HepG2 (cell line): Measurements from ENCODE around the gene CD164L2. TPM values are rescaled to one million over a fixed set of nuclear protein-coding genes. Genes with fewer than 3 reads are reported as not detected.

Experiments
- ATAC-seq: fragments of 200-7000 bp; cut with Tn5 transposase; 3 replicates; pipeline ENCODE4 v1.9.1; 2020; ENCODE audit warnings: mild to moderate bottlenecking, moderate library complexity
- BruUV-seq: library from RNA; stranded (reverse); fragments of 400-500 nt; replicated peaks from 2 replicates; lab custom pipeline; 2021; lab: Mats Ljungman, UMichigan
- CTCF ChIA-PET: fragments of 300-600 bp; formaldehyde crosslinking; extraction: SDS; loops from one replicate; lab custom pipeline; 2021; ENCODE audit warnings: low total read pairs, inconsistent platforms, low intra/inter-chr PET ratio; lab: Yijun Ruan, JAX
- POLR2A ChIA-PET: fragments of 350-600 bp; sonication (Branson Sonifier 250); formaldehyde crosslinking; loops from one replicate; lab custom pipeline; 2020; ENCODE audit warnings: antibody characterized with exemption, inconsistent platforms; lab: Yijun Ruan, JAX
- DNase-seq: peaks from one replicate; pipeline ENCODE4 v3.0.0-alpha.2; 2015; ENCODE audit warnings: low spot score
- FAIRE-seq: peaks from 3 replicates; lab custom pipeline; 2011; peaks lifted over from hg19 to GRCh38; lab: Jason Lieb, UNC
- H2AFZ ChIP-seq: one replicate; pipeline ENCODE4 v1.6.1; 2011; ENCODE audit warnings: low read length, inconsistent platforms
- H3K27ac ChIP-seq: fragments of 300-600 bp; 3 replicates; pipeline ENCODE4 v1.8.0; 2011; ENCODE audit warnings: mixed run types, mild to moderate bottlenecking, mixed read lengths, low read length, inconsistent platforms; ENCODE audit not compliant: insufficient read depth; ENCODE audit errors: extremely low read length
- H3K27me3 ChIP-seq, 2 experiments: fragments of 200-600 bp in 1 of 2; 2 replicates in 1 of 2; 3 replicates in 1 of 2; pipeline versions ENCODE4 v1.6.0 to v1.8.0; 2011; ENCODE audit warnings: low read length in 2 of 2, mild to moderate bottlenecking in 2 of 2, moderate library complexity in 2 of 2, inconsistent platforms in 1 of 2; ENCODE audit not compliant: insufficient read depth in 2 of 2, control insufficient read depth in 1 of 2
- H3K36me3 ChIP-seq, 2 experiments: fragments of 200-600 bp in 1 of 2; replicated peaks in 1 of 2; 2 replicates in 1 of 2; 3 replicates in 1 of 2; pipeline versions ENCODE4 v1.5.1 to v1.8.0; 2011; ENCODE audit warnings: low read length in 2 of 2, inconsistent platforms in 1 of 2; ENCODE audit not compliant: insufficient read depth in 2 of 2, control insufficient read depth in 1 of 2
- H3K4me1 ChIP-seq: 2 replicates; pipeline ENCODE4 v1.5.1; 2012; ENCODE audit warnings: low read length, inconsistent platforms; ENCODE audit not compliant: insufficient read depth
- H3K4me2 ChIP-seq: 2 replicates; pipeline ENCODE4 v1.6.0; 2011; ENCODE audit warnings: low read depth, low read length, inconsistent platforms
- H3K4me3 ChIP-seq, 3 experiments: fragments of 200-600 bp in 1 of 3; sonication (generic), shearing (Covaris generic) in 1 of 3; replicated peaks in 1 of 3; 2 replicates each; pipeline ENCODE4 v1.5.1; 2011 to 2016; ENCODE audit warnings: low read length in 3 of 3, inconsistent platforms in 2 of 3, low read depth in 2 of 3, mild to moderate bottlenecking in 2 of 3, control low read depth in 1 of 3, mixed read lengths in 1 of 3; ENCODE audit not compliant: insufficient read depth in 1 of 3
- H3K79me2 ChIP-seq: one replicate; pipeline ENCODE4 v1.6.1; 2011; ENCODE audit warnings: low read length, inconsistent platforms; ENCODE audit not compliant: insufficient read depth
- H3K9ac ChIP-seq: 2 replicates; pipeline ENCODE4 v1.6.0; 2011; ENCODE audit warnings: mild to moderate bottlenecking, low read depth, low read length, inconsistent platforms; ENCODE audit not compliant: insufficient read depth
- H3K9me3 ChIP-seq: 2 replicates; pipeline ENCODE4 v1.5.1; 2012; ENCODE audit warnings: mild to moderate bottlenecking, low read length
- H4K20me1 ChIP-seq: 2 replicates; pipeline ENCODE4 v1.6.0; 2011; ENCODE audit warnings: inconsistent platforms, mild to moderate bottlenecking, low read length, moderate library complexity; ENCODE audit not compliant: insufficient read depth
- ELK4 ChIP-seq: sonication (generic); formaldehyde crosslinking; IDR thresholded peaks from 2 replicates; pipeline ENCODE4 v1.9.0; 2021; ENCODE audit warnings: missing genetic modification reagents, borderline replicate concordance
- HIVEP1 ChIP-seq: sonication (generic); formaldehyde crosslinking; IDR thresholded peaks from 2 replicates; pipeline ENCODE4 v1.4.0; 2020; ENCODE audit warnings: mild to moderate bottlenecking, missing genetic modification reagents
- KDM6A ChIP-seq: IDR thresholded peaks from 2 replicates; pipeline ENCODE4 v1.6.1; 2016; ENCODE audit warnings: low read depth
- MYPOP ChIP-seq: sonication (generic); formaldehyde crosslinking; IDR thresholded peaks from 2 replicates; pipeline ENCODE4 v1.8.1; 2023; ENCODE audit warnings: mild to moderate bottlenecking, moderate library complexity, missing genetic modification reagents
- SIN3B ChIP-seq: fragments of 150-350 bp; IDR thresholded peaks from 2 replicates; pipeline ENCODE4 v1.6.1; 2014; ENCODE audit warnings: low read length
- SIX1 ChIP-seq: sonication (generic); formaldehyde crosslinking; IDR thresholded peaks from 2 replicates; pipeline ENCODE4 v1.4.0; 2020; ENCODE audit warnings: missing genetic modification reagents, borderline replicate concordance
- SMARCC2 ChIP-seq: fragments of 450-650 bp; IDR thresholded peaks from 2 replicates; pipeline ENCODE4 v1.6.1; 2017; ENCODE audit warnings: antibody characterized with exemption, mild to moderate bottlenecking
- SMYD3 ChIP-seq: sonication (generic); formaldehyde crosslinking; IDR thresholded peaks from 2 replicates; pipeline ENCODE4 v1.8.1; 2023; ENCODE audit warnings: mild to moderate bottlenecking, missing genetic modification reagents
- TBP ChIP-seq: sonication (generic); formaldehyde crosslinking; IDR thresholded peaks from 2 replicates; pipeline ENCODE4 v1.5.0; 2020; ENCODE audit warnings: missing genetic modification reagents
- ZNF274 ChIP-seq: sonication (generic); formaldehyde crosslinking; IDR thresholded peaks from 2 replicates; pipeline ENCODE4 v1.5.1; 2020; ENCODE audit warnings: mild to moderate bottlenecking, missing genetic modification reagents
- ZNF577 ChIP-seq: sonication (generic); formaldehyde crosslinking; IDR thresholded peaks from 2 replicates; pipeline ENCODE4 v1.4.0; 2020; ENCODE audit warnings: mild to moderate bottlenecking, low read depth, missing genetic modification reagents, borderline replicate concordance
- ZNF639 ChIP-seq: conservative IDR thresholded peaks from 2 replicates; pipeline ENCODE4 v1.6.1; 2018; ENCODE audit warnings: missing genetic modification reagents
- WGBS: methylation state at CpG from one replicate; pipeline ENCODE4 v1.1.6; 2017; ENCODE audit warnings: low lambda C conversion rate; 5-methylcytosine and 5-hydroxymethylcytosine counted together
- in situ Hi-C: cut with HindIII; loops from 2 replicates; pipeline ENCODE4 v1.10.0; 2017; ENCODE audit warnings: low pct_unique_long_range_greater_than_20kb; ENCODE audit not compliant: extremely low pct_ligation_motif_present
- intact Hi-C: fragments of 100-400 bp; cut with micrococcal nuclease; formaldehyde crosslinking; loops from one replicate; pipeline ENCODE4 v1.10.0; 2022; ENCODE audit not compliant: unreplicated experiment
- polyA plus RNA-seq, 8 experiments: library from polyadenylated mRNA; depleted of rRNA in 3 of 8; stranded (reverse) in 7 of 8; unstranded in 1 of 8; fragments of >200 nt; fragmentation: Illumina TruSeq in 4 of 8; extraction: Trizol in 4 of 8; gene quantifications; 2 replicates each; pipeline versions ENCODE4 v1.2.1 to v1.2.3, GENCODE V29; 2011 to 2016; ENCODE audit warnings: low read depth in 4 of 8, missing spikeins in 1 of 8, mixed read lengths in 1 of 8; ENCODE audit not compliant: insufficient read depth in 1 of 8
- total RNA-seq, 5 experiments: library from RNA; depleted of rRNA; stranded (reverse); fragments of >200 nt; fragmentation: Illumina TruSeq; extraction: Trizol; gene quantifications; 2 replicates each; pipeline ENCODE4 v1.2.3, GENCODE V29; 2016; ENCODE audit warnings: low read depth in 1 of 5
- TF ChIP-seq, protein P1 (sequence below): sonication (generic); formaldehyde crosslinking; IDR thresholded peaks from 2 replicates; pipeline ENCODE4 v1.4.0; 2020; ENCODE audit warnings: missing genetic modification reagents
- TF ChIP-seq, protein P2 (sequence below): sonication (generic); formaldehyde crosslinking; IDR thresholded peaks from 2 replicates; pipeline ENCODE4 v1.8.1; 2023; ENCODE audit warnings: mild to moderate bottlenecking, missing genetic modification reagents

The CD164L2 gene
- total and polyA plus RNA-seq, 2 of the 13 experiments (the other 11 are each of a cell fraction or from before 2014, with no cell fraction given): not detected

DNA sequence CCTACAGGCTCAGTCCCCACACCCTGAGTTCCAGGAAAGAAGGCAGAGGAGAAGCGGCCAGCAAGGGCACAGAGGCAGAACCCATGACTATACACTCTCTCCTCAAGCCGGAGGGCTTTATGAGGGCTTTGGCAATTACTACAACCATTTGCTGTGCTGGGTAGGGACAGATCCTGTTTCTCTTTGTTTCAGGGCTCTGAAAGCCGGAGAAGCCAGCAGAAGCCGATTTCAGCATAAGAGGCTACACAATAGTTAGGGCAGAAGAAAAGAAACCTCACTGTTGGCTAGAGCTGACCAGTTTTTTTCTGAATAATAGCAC, 23.2 kb upstream of the CD164L2 start:
- BruUV-seq: no TSS peak
- TF ChIP-seq, protein P1, sequence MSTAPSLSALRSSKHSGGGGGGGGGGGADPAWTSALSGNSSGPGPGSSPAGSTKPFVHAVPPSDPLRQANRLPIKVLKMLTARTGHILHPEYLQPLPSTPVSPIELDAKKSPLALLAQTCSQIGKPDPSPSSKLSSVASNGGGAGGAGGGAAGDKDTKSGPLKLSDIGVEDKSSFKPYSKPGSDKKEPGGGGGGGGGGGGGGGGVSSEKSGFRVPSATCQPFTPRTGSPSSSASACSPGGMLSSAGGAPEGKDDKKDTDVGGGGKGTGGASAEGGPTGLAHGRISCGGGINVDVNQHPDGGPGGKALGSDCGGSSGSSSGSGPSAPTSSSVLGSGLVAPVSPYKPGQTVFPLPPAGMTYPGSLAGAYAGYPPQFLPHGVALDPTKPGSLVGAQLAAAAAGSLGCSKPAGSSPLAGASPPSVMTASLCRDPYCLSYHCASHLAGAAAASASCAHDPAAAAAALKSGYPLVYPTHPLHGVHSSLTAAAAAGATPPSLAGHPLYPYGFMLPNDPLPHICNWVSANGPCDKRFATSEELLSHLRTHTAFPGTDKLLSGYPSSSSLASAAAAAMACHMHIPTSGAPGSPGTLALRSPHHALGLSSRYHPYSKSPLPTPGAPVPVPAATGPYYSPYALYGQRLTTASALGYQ (CRISPR knock-in tag): no peak
- TF ChIP-seq, protein P2, sequence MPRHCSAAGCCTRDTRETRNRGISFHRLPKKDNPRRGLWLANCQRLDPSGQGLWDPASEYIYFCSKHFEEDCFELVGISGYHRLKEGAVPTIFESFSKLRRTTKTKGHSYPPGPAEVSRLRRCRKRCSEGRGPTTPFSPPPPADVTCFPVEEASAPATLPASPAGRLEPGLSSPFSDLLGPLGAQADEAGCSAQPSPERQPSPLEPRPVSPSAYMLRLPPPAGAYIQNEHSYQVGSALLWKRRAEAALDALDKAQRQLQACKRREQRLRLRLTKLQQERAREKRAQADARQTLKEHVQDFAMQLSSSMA: no peak
- TF ChIP-seq SIN3B: no peak
- no peak for TF ChIP-seq ZNF274 (CRISPR knock-in tag)
- TF ChIP-seq ZNF639: no peak
- no peak for TF ChIP-seq ZNF577 (CRISPR knock-in tag)
- no peak for TF ChIP-seq ELK4 (CRISPR knock-in tag)
- no peak for TF ChIP-seq SIX1 (CRISPR knock-in tag)
- TF ChIP-seq MYPOP: no peak
- TF ChIP-seq TBP (CRISPR knock-in tag): no peak
- no peak for TF ChIP-seq HIVEP1 (CRISPR knock-in tag)
- TF ChIP-seq KDM6A: no peak
- TF ChIP-seq SMYD3 (CRISPR knock-in tag): no peak
- TF ChIP-seq SMARCC2: no peak
- TF ChIP-seq, all 625 proteins: peak for 0

More for the DNA sequence above, 23.2 kb upstream of the CD164L2 start:
- no peak overlapping the region for H3K4me3 ChIP-seq
- ATAC-seq (no peak), FAIRE-seq (no peak), DNase-seq (no peak)
- H3K36me3 ChIP-seq: peaks cover 12 to 36% of the 10 kb centered on the region in 2 experiments
- no peaks in the 10 kb centered on the region for H4K20me1 ChIP-seq
- H3K9ac ChIP-seq: no peak overlapping the region
- no peak overlapping the region for H3K27ac ChIP-seq
- no peaks in the 10 kb centered on the region for H3K4me1 ChIP-seq
- in situ Hi-C loops (no loop called here), intact Hi-C loops (no loop called here)
- no peak overlapping the region for H3K4me2 ChIP-seq
- 95% methylated on average over 4 of the region's 4 CpGs for WGBS
- no peak overlapping the region for H2AFZ ChIP-seq
- ChIA-PET CTCF (no interaction called here), POLR2A (no interaction called here)
- no peaks in the 10 kb centered on the region for H3K27me3 ChIP-seq
- no peaks in the 10 kb centered on the region for H3K9me3 ChIP-seq
- no peaks in the 10 kb centered on the region for H3K79me2 ChIP-seq
